HL-60 (cell line): Measurements from ENCODE around the gene COG6.

Source experiments
- DNase-seq, 2 experiments: peaks; one replicate each; pipeline ENCODE4 v3.0.0-alpha.2; 2010 to 2020; ENCODE audit warnings: low read depth in 1 of 2, low spot score in 1 of 2
- H3K27ac ChIP-seq: fragments of 250-450 bp; sonication (Bioruptor Pico); replicated peaks from 2 replicates; pipeline ENCODE4 v1.5.1; 2020; ENCODE audit warnings: mild to moderate bottlenecking, moderate library complexity
- H3K27me3 ChIP-seq: fragments of 250-450 bp; sonication (Bioruptor Pico); 2 replicates; pipeline ENCODE4 v1.5.1; 2021; ENCODE audit warnings: mild to moderate bottlenecking, moderate library complexity; ENCODE audit not compliant: insufficient read depth, poor library complexity, severe bottlenecking
- H3K4me3 ChIP-seq: replicated peaks from 2 replicates; pipeline ENCODE4 v1.5.1; 2011; ENCODE audit warnings: mild to moderate bottlenecking, control low read depth, low read length; ENCODE audit not compliant: insufficient read depth
- CTCF ChIP-seq: IDR thresholded peaks from one replicate; pipeline ENCODE4 v1.5.1; 2011; ENCODE audit warnings: low read length, control low read depth, inconsistent platforms; ENCODE audit not compliant: insufficient read depth
- GABPA ChIP-seq: IDR thresholded peaks from 2 replicates; pipeline ENCODE4 v1.6.1; 2012; ENCODE audit warnings: low read depth
- POLR2AphosphoS5 ChIP-seq: IDR thresholded peaks from 2 replicates; pipeline ENCODE4 v1.6.1; 2012; ENCODE audit warnings: low read depth
- REST ChIP-seq: IDR thresholded peaks from 2 replicates; pipeline ENCODE4 v1.6.1; 2012; ENCODE audit warnings: low read depth; ENCODE audit not compliant: insufficient replicate concordance
- SPI1 ChIP-seq: IDR thresholded peaks from 2 replicates; pipeline ENCODE4 v1.6.1; 2012; ENCODE audit warnings: low read depth, mild to moderate bottlenecking, borderline replicate concordance

Gene COG6

GRCh38 chr13:39631307-39631706 is 24.2 kb upstream of the COG6 start:
- Histone ChIP-seq H3K27ac (no peak overlapping the region), H3K4me3 (no peak overlapping the region), H3K27me3 (no peaks in the 10 kb centered on the region)
- TF ChIP-seq SPI1 (no peak), CTCF (no peak), GABPA (no peak), POLR2AphosphoS5 (no peak), REST (no peak)
- DNase-seq: no peak

- Histone ChIP-seq H3K27me3 (no peaks in the 10 kb centered on the region), H3K4me3 (no peak overlapping the region), H3K27ac (no peak overlapping the region)
- TF ChIP-seq CTCF: no peak
- no peak for TF ChIP-seq REST
- TF ChIP-seq GABPA: no peak
- no peak for TF ChIP-seq SPI1
- TF ChIP-seq POLR2AphosphoS5: no peak
- no peak for DNase-seq
These were observed 22.5 kb upstream of the COG6 start for GRCh38 chr13:39632994-39633393.

- Histone ChIP-seq H3K4me3 (no peak overlapping the region), H3K27me3 (no peaks in the 10 kb centered on the region), H3K27ac (no peak overlapping the region)
- DNase-seq: no peak
- TF ChIP-seq SPI1 (no peak), POLR2AphosphoS5 (no peak), CTCF (no peak)
These were observed 19.9 kb upstream of the COG6 start for GRCh38 chr13:39635564-39635963.

GRCh38 chr13:39637890-39638289 is 17.6 kb upstream of the COG6 start:
- Histone ChIP-seq H3K4me3 (no peak overlapping the region), H3K27ac (no peak overlapping the region), H3K27me3 (no peaks in the 10 kb centered on the region)
- no peak for TF ChIP-seq POLR2AphosphoS5
- no peak for TF ChIP-seq GABPA
- no peak for TF ChIP-seq CTCF
- TF ChIP-seq SPI1: no peak
- no peak for TF ChIP-seq REST
- DNase-seq: no peak
